NCI-H1417 treated with DMSO at 0.1 percent for 48 hours (cell line): ENCODE data around the gene VSTM2L.

Experiments
- DNase-seq: peaks from one replicate; lab custom pipeline; 2025; lab: John Stamatoyannopoulos, UW

Gene VSTM2L

DNA sequence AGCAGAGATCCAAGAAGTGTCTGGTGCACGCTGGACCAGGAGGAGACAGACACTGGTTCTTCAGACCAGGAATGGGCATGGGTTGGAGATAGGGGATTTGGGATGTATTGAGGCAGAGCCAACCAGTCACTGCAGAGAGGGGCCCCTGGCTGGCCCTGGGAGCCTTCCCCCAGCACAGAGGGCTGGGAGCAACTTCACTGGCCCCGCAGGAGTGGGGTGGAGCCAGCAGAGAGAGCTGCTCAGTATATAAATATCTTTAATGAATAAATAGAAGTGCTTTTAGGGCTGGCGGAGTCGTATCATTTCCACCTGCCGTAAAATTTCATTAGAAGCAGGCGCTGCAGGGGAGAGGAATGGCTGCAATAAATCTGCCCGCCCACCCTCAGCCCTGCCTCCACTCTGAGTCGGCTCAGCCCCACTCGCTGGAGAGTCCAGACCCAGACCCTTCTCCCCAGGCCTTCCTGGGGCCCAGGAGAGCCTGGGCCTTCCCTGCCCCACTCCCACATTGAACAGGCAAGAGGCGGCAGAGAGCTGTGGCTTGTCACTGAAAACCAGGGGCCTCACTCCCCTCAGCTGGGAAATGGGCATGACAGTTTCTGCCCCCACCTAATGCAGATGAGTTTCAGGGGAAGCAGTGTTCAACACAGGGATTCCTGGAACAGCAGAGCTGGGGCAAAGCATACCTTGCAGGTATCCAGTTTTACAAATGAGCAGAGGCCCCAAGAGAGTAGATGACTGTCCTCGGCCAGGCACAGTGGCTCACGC is 23.9 kb upstream of the VSTM2L start:
- no peak for DNase-seq

DNA sequence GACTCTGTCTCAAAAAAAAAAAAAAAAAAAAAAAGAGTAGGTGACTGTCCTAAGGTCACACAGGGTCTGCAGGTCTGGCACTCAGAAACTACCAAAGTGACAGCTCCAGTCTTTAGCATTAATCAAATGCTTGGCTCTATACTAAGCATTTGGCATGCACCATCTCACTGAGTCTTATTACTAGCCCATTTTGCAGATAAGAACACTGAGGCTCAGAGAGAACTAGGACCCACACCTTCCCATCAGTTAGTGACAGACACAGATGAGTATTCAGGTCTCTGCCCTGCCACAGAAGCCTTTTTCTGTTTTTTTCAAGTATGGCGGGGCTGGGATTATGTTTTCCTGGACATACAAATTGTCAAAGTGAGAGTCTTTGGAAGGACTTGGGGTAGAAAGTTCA is 23.1 kb upstream of the VSTM2L start:
- DNase-seq = no peak

DNA sequence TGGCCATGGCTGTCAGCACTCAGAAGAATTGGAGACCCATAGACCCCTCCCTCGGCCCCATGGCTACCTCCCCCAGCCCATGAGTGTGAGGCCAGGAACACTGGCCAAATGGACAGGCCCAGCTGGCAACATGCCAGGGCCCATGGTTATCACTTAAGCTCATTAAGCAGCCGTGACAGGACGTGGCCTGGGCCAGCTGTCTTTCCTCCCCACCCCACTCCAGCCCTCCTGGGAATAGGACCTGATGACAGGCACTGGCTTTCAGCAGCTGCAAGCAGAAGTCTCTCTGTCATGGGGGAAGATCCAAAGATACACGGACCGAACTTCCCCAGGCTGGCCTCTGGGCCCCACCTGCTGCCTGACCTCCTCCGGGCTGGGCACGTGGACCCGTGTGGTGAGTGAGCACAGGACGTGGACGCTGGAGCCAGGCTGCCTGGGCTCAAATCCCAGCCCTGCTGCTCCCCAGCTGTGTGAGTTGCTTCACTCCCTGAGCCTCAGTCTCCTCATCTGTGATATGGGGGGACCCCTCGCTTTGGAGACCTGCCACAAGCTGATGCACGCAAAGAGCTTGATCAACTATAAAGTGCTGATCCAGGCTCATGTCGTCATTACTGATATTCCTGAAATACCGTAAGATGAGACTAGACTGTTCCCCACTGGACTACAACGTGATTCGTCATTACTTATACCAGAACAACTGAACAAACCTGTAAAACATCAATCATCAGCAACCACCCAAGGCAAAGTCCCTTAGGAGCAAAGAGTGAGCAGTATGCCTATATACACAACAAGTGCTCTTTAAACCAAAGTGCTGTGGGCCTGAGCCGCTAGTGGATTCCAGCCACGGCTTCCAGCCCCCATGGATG is 22.0 kb upstream of the VSTM2L start:
- DNase-seq = no peak

DNA sequence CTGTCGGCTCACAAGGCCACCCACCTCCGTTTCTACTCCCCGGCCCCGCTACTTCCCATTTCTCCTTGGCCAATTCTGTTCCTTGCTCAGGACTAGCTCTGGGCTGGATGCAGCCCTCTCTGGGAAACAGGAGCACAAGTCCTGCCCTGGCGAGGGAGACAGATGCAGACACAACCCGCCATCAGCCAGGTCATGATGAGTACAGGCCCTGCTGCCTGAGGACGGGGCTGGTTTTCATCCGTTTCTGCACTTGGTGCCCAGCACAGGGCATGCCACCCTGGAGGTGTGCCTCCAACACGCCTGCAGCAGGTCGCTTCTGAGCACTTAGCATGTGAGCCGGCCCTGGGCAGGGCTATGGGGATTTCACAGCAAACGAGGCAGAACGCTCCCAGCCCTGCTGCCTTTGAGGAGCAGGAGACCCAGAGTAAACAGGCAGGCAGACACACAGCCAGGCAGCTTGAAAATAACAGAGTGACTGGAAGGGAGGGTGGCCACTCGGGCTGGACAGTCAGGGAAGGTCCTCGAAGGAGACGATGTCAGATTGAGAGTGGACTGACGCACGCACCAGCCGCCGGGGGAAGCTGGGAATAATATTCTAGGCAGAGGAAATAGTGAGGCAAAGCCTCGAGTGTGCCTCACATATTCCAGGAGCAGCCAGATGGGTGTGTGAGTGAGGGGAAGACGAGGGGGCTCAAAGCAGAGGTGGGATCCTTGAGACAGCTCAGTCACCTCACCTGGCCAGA is 21.2 kb upstream of the VSTM2L start:
- DNase-seq = no peak

DNA sequence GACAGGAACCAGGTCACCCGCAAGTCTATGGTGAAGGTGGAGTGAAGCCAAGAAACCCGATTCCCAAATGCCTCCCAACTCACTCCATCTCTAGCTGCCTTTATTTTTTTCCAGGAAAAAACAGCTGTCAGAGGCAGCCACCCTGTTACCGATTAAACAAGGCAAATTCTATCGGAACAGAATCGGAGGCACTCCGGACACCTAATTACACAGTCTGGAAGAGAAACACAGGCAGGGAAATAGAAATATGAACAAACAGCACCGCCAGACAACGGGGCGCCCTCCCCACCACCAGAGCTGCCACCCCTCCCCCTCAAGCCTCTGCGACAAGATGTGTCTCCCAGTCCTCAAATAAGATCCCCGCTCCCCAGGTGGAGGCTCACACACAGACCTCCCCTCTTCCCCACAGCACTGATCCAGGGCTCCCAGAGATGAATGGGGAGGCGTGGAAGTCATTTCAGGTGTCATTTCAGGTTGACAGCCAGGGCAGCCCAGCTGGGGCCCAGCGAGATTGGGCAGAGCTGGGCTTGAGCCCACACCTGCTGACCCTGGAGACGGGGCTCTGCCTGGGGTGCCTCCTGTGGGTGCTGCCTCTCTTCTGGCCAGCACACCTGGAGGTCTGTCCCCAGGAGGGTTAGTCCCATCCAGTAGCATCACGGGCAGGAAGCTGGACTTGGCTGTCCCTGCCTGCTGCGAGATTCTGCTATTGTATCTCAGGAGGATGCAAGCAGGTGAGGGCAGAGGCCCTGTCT is 19.8 kb upstream of the VSTM2L start:
- DNase-seq = no peak

DNA sequence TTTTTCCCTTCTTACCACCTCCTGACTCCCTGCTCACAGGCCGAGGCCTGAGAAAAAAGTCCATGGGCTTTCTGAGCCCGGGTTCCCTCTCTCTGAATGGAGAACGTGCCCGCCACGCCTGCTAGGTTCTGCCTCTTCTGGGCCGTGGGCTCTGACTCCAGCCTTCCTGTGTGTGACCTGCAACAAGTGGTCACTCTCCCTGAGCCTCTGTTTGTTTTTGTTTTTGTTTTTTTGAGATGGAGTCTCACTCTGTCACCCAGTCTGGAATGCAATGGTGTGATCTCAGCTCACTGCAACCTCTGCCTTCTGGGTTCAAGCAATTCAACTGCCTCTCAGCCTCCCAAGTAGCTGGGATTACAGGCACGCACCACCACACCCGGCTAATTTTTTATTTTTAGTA is 17.9 kb upstream of the VSTM2L start:
- DNase-seq = no peak

DNA sequence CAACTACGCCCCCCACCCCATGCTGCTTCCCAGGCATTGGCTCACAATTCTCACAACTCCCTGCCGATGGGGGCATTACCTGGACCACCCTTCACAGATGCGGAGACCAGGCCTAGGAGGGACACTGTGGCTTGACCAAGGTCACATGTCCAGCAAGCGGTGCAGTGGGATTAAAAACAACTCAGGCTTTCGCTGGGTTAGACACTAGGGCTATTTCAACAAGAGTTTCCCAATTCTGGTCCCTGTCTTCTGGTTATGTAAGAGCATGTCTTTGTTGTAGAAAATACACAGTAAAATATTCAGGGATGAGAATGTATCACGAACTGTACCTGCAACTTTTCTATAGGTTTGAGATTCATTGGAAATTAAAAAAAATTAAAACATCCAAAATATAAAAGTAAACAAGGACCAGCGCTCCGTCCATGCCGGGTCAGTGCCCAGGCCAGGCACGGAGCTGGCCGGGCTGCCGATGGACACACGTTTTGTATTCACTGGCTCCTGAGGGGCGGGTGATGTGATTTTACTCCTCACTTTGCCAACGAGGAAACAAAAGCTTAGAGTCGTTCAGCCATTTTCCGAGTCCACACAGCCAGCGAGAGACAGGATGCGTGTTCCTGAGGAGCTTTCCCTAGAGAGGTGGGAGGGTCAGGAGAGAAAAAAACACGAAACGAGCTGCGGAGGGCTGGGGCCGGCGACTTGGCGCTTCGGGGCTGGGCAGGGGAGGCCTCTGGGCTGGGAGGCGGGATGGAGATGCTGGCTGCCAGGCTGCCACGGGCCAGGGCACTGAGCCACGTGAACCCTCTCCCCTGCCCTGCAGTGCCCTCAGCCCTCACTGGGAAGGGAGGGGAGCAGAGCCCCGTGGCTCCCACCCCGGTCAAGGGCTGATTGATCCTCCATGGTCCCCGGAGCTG is 17.1 kb upstream of the VSTM2L start:
- DNase-seq = no peak

DNA sequence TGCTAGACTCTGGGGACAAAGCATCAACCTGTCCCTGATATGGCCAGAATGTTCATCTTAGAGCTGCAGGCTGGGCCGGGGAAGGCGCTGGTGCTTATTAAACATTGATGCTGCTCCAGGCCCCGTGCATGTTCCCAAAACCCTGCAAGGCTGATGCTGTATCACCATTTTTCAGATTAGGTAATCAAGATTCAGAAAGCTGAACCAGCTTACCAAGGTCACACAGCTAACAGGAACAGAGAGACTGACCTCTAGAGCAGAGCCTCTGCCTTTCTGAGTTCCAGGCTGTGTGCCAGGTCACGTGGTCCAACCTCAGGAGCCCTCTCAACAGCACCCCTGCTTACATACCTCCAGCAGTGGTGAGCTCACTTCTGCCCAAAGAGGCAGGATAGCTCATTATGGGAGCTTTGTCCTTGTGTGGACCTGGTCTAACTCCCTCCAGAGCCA is 16.1 kb upstream of the VSTM2L start:
- no peak for DNase-seq

DNA sequence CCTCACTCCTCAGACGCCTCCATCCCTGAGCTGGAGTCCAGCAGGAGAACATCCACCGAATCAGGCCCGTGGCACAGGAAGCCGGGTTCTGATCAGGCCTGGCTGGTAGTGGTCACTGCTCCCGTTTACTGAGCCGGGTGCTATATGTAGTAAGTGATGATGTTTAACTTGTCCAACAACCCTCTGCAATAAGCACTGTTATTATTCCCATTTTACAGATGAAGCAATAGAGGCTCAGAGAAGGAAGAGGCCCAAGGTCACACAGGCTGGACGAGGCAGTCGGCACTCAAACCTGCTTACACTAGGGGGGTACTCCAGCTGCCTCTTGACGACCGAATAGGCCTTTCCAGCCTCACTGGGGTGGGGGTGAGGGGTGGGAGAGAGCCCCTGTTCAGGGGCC is 14.3 kb upstream of the VSTM2L start:
- no peak for DNase-seq

DNA sequence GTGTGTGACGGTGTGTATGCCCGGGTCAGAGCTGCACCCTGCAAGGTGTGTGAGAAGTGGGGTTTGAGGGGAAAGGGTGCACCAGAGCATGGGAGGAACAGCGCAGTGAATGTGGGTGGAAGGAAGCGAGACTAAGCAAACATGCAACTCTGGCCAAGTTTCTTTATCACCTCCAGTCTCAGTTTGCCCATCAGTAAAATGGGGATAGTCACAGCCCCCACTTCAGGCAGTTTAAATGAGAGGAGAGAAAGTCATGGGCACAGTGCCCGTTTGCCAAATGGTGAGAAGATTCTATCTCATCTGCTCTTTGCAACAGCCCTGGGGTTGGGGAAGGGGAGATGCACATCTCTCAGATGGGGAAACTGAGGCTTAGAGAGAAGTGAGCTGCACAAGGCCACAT is 12.8 kb upstream of the VSTM2L start:
- DNase-seq = no peak

DNA sequence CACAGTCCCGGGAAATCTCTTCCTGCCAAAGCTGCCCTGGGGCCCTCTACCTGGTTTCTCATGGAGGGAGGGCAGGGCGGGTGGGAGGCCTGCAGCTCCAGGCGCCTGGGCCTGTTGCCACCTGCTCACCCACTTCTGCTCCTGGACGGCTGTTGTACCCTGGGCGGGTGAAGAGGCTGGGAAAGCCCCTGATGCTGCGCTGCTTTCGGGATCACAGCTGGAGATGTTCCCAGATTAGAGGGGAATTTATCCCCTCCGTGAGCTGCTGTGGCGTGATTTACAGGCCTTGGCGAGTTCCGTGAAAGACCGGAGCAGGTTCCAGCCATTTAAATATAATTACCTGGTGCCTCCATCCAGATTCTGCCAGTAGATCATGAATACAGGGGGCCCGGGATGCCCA is 12.3 kb upstream of the VSTM2L start:
- no peak for DNase-seq

DNA sequence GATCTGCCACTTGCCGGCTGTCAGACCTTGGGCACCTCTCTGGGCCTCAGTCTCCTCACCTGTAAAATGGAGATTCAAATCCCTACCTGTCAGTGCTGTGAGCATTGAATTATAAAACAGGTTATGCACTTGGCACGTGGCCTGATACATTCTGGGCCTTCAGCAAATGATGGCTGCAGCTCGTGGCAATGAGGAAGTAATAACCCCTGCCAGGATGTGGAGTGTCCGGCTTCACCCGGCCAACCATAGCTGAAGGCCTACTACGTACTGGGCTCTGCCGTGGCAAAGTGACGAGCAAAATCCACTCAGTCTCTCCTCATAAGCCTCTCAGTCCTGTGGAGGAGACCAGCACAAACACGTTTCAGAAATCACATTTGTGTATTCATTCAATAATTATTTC is 10.9 kb upstream of the VSTM2L start:
- DNase-seq = no peak

DNA sequence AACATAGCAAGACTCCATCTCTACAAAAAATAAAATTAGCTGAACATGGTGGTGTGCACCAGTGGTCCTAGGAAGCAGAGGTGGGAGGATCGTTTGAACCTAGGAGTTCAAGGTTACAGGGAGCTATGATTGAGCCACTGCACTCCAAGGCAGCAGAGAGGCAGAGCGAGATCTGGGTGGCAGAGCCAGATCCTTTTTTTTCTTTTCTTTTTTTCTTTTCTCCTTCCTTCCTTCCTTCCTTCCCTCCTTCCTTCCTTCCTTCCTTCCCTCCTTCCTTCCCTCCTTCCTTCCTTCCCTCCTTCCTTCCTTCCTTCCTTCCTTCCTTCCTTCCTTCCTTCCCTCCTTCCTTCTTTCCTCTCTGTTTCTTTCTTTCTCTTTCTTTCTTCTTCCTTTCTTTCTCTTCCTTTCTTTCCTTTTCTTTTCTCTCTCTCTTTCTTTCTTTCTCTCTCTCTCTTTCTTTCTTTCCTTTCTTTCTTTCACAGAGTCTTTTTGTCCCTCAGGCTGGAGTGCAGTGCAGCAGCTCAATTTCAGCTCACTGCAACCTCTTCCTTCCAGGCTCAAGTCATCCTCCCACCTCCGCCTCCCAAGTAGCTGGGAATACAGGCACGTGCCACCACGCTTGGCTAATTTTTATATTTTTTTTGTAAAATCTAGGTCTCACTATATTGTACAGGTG is 9.2 kb upstream of the VSTM2L start:
- DNase-seq = no peak

DNA sequence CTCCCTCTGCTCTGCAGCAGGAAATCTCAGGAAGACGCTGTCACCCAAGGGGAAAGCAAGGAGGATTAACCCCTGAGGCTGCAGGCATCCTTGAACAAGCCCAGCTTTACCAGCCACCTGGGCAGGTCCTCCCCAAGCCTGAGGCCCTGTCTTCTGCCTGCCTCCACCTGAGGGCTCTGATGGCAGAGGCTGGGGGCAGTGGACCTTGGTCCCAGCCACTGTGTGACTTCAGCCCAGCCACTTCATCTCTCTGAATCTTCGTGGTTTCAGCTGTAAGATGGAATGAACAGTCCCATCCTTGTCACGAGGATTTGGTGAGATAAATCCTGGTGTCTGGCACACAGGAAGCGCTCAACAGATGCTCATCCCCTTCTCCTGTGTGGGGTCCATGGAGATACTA is 8.5 kb upstream of the VSTM2L start:
- no peak for DNase-seq

DNA sequence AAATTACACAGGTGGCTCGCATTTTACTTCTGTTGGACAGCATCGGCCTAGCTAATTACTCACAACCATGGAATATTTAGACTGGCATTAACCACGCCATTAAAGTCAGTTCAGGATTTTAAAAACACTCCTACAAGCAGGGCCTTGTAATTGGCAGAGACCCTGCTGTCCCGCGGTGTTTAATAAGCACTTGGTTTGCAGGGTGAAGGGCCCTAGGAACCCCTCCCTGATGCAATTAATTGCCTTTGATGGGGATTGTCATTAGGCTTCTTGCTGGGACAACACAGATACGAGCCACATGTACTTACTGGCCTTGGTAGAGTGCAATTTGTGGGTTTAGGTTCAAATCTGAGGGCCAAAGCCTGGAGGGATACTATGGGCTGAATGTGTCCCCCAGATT is 7.8 kb upstream of the VSTM2L start:
- DNase-seq = peak; percentile 88

DNA sequence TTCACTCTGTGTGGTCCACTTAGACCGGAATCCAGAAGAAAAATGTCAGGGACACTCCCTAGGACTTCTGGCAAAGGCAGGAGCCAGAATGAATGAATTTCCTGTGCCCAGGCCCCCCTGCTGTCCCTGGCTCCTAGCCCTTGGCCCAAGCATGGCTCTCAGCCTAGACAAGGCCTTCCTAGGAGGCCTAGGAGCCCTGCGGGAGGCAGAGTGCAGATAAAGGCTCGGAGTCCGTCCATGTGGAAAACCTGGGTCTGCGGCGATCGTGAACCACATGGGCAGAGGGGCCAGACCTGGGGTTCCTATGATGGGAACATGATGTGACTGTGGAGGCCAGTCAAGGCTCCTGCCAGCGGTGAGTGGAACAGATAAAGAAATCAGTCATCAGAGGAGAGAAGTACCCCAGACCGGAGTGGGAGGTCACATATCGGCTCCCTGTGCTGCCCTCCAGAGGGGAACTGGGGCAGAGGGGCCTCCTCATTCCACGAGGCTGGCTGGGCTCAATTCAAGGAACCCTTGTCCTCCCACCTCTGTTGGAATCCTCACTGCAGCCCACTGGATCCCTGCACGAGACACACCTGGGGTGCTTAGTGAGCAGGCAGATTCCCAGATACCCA is 5.9 kb upstream of the VSTM2L start:
- DNase-seq = no peak

DNA sequence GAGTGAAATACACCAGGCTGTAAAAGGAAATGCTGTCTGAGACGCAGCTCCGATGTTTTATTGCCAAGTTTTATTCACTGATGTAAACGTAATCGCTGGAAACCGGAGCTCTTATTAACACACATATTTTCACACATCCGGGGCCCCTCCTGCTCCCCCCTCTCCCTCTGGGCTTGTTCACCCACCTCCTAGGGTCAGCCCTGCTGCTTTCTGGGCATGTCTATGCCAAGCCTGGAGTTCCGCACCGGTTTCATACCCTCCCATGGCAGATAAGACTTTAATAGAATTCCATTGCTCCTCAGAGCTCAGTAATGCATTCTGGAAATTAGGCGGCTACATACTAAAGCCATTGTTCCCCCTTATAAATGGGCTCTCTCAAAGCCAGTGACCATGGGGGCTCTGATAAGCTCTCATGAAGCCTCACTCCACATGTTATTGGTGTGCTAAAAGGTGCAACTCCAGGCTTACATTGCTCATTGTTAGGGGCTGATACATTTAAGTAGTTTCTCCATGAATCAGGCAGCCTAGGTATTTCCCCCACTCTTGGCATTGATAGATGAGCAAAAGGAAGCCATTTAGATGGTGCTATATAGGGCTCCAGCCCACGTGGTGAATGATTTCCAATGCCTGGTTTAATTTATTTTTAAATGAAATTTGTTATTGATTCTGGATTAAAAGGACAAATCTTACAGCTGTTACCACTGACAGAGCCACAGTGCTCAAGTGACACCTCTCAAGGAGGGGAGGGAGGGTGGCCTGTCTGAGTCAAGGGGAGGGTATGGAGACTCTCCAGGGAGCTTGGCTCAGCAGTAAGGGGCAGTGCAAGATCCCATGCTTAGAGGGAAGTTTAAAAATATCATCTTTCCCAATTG is 4.5 kb upstream of the VSTM2L start:
- DNase-seq = no peak

DNA sequence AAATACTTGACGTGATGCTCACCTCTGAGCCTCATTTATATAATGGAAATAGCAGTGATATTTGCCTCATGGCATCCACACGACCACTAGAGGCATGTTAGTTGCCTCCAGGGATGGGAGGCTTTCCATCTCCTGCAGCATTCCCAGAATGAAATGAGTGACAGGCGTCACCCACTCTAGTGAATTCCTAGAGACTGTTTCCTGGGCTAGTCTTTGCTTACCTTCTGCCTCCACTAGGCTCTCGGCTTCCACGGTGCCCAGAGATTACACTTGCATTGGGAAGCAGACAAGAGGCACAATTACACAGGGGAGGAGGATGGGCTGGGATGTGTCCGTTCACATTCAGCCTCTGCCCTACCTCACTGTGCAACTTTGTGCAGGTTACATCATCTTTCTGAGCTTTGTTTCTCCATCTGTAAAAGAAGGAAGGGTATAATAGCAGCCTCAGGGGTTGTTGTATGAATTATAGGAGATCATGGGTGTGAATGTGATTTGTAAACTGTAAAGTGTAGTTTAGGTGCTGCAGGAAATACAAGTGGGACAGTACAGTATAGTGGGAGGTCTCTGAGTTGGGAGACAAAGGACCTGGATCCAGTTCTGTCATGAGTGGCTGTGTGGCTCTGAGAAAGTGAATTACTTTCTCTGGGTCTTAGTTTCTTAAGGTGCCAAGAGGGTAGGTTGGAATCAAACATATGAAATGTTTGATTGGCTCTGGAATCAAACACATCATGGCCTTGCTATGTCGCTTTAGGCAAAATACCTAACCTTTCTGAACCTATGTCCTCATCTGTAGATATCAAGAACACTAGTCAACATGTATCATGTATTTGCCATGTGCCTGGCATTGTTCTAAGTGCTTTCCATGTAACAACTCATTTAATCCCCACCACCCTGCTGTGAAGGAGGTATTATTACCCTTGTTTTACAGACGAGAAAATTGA is 3.6 kb upstream of the VSTM2L start:
- DNase-seq = no peak
